ENCODE data around the gene RPA3. TPM values are rescaled to one million over a fixed set of nuclear protein-coding genes. Genes with fewer than 3 reads are reported as not detected.

Gene RPA3
- total and polyA plus RNA-seq, 2 of the 13 experiments (the other 11 are each of a cell fraction or from before 2014, with no cell fraction given) = 38.3 to 154 TPM

DNA sequence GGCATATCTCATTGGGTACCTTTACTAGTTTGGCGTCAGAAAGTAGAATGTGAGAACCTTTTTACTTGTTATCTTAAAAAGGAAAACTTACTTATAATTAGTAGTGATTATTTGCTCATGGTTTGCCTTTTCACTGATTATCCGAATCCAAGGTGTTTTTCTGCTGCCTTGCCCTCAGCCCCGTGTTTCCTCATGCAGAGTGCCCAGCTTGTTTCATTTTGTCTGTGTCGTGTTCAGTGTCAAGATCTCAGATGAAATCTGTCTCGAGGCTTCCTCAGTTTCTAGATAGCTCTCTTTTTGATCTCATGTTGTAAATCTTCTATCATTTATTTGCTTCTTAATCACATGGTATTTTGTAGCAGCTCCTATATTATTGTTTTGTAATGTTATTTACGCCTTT is 30.1 kb downstream of the RPA3 start:
- intact Hi-C loops (cut with micrococcal nuclease; ENCODE audit: unreplicated experiment) (no loop called here), in situ Hi-C loops (cut with HindIII; ENCODE audit: extremely low pct_ligation_motif_present, low pct_unique_long_range_greater_than_20kb) (no loop called here)
- H3K4me2 ChIP-seq (ENCODE audit: low read depth, low read length) = no peak overlapping the region
- no peaks in the 10 kb centered on the region for H3K36me3 ChIP-seq (replicated peaks in 1 of 2; ENCODE audit: control insufficient read depth in 1 of 2, insufficient read depth in 2 of 2, low read length in 2 of 2)
- no peaks in the 10 kb centered on the region for H3K79me2 ChIP-seq (ENCODE audit: insufficient read depth, low read length)
- H3K9ac ChIP-seq (ENCODE audit: insufficient read depth, low read depth, low read length) = no peak overlapping the region
- DNase-seq (ENCODE audit: low spot score) = no peak
- CTCF ChIA-PET (ENCODE audit: low intra/inter-chr PET ratio, low total read pairs) = no interaction called here
- TF ChIP-seq STAT5B (CRISPR knock-in tag; IDR thresholded peaks at IDR 0.05) (no peak), KDM3A (CRISPR knock-in tag; IDR thresholded peaks at IDR 0.05; ENCODE audit: low read depth) (no peak), RAD51 (IDR thresholded peaks at IDR 0.05; ENCODE audit: borderline replicate concordance) (no peak)
- TF ChIP-seq, protein P1, sequence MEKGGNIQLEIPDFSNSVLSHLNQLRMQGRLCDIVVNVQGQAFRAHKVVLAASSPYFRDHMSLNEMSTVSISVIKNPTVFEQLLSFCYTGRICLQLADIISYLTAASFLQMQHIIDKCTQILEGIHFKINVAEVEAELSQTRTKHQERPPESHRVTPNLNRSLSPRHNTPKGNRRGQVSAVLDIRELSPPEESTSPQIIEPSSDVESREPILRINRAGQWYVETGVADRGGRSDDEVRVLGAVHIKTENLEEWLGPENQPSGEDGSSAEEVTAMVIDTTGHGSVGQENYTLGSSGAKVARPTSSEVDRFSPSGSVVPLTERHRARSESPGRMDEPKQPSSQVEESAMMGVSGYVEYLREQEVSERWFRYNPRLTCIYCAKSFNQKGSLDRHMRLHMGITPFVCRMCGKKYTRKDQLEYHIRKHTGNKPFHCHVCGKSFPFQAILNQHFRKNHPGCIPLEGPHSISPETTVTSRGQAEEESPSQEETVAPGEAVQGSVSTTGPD (CRISPR knock-in tag; IDR thresholded peaks at IDR 0.05) = no peak
- TF ChIP-seq, protein P2, sequence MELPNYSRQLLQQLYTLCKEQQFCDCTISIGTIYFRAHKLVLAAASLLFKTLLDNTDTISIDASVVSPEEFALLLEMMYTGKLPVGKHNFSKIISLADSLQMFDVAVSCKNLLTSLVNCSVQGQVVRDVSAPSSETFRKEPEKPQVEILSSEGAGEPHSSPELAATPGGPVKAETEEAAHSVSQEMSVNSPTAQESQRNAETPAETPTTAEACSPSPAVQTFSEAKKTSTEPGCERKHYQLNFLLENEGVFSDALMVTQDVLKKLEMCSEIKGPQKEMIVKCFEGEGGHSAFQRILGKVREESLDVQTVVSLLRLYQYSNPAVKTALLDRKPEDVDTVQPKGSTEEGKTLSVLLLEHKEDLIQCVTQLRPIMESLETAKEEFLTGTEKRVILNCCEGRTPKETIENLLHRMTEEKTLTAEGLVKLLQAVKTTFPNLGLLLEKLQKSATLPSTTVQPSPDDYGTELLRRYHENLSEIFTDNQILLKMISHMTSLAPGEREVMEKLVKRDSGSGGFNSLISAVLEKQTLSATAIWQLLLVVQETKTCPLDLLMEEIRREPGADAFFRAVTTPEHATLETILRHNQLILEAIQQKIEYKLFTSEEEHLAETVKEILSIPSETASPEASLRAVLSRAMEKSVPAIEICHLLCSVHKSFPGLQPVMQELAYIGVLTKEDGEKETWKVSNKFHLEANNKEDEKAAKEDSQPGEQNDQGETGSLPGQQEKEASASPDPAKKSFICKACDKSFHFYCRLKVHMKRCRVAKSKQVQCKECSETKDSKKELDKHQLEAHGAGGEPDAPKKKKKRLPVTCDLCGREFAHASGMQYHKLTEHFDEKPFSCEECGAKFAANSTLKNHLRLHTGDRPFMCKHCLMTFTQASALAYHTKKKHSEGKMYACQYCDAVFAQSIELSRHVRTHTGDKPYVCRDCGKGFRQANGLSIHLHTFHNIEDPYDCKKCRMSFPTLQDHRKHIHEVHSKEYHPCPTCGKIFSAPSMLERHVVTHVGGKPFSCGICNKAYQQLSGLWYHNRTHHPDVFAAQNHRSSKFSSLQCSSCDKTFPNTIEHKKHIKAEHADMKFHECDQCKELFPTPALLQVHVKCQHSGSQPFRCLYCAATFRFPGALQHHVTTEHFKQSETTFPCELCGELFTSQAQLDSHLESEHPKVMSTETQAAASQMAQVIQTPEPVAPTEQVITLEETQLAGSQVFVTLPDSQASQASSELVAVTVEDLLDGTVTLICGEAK (IDR thresholded peaks at IDR 0.05) = no peak
- TF ChIP-seq, protein P2 (CRISPR knock-in tag; IDR thresholded peaks at IDR 0.05) = no peak
- POLR2A ChIA-PET = no interaction called here
- no peak for ATAC-seq
- no peaks in the 10 kb centered on the region for H4K20me1 ChIP-seq (ENCODE audit: insufficient read depth, low read length)
- H2AFZ ChIP-seq (ENCODE audit: low read length) = no peak overlapping the region
- H3K27ac ChIP-seq (ENCODE audit: extremely low read length, insufficient read depth, low read length) = no peak overlapping the region
- 85% methylated on average over 6 of the region's 6 CpGs for WGBS (ENCODE audit: low lambda C conversion rate)
- no peaks in the 10 kb centered on the region for H3K9me3 ChIP-seq (ENCODE audit: low read length)
- no peak for FAIRE-seq
- no TSS peak for BruUV-seq (replicated peaks)
- no peak overlapping the region for H3K4me3 ChIP-seq (replicated peaks in 1 of 3; ENCODE audit: insufficient read depth in 1 of 3, low read depth in 2 of 3, low read length in 3 of 3)
- peaks cover 6% of the 10 kb centered on the region for H3K4me1 ChIP-seq (ENCODE audit: insufficient read depth, low read length)
- no peaks in the 10 kb centered on the region for H3K27me3 ChIP-seq (ENCODE audit: control insufficient read depth in 1 of 2, insufficient read depth in 2 of 2, low read length in 2 of 2)

Data from HepG2 (cell line).